ENCODE results near the gene RARB. TPM values are rescaled to one million over a fixed set of nuclear protein-coding genes. Genes with fewer than 3 reads are reported as not detected.

The RARB gene
- total and polyA plus RNA-seq, 2 donors (not counting 3 experiments of a cell fraction or from before 2014, with no cell fraction given): 15.3 to 23.4 TPM

DNA sequence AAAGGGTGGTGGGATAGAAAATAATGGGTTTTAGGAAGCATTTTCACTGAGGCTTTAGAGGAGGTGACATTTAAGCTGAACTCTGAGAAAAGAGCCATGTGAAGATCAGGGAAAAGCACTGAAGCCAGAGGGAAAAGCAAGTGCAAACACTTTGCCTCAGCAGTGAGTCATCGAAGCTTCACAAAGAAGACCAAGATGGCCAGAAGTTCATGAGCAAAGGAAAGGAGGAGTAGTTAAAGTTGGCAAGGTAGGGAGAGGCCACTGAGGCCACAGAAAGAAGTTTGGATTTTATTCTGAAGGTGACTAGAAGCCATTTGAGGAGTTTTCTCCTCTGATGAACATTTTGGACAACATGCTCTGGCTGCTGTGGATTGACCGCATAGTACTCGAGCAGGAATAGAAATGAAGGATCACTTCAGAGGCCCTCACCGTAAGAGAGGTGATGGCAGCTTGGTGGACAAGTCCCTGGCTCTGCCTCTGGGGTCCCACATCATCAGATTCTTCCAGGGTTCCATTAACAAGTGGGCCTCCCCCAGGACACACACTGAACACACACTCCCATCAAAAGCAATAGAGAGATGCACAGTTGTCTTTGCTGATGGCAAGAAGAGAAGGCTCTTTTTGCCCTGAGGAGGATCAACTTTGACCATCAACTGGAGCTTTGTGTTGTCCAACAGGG, 161.2 kb downstream of the RARB start:
- H3K27ac ChIP-seq (ENCODE audit: insufficient read depth, low read depth, low read length): no peak overlapping the region
- H3K79me2 ChIP-seq (ENCODE audit: control insufficient read depth, insufficient read depth, low read length): no peaks in the 10 kb centered on the region
- dilution Hi-C loops (cut with MboI; ENCODE audit: extremely low pct_ligation_motif_present, low sequenced_read_pairs): no loop called here

More for the DNA sequence above, 161.2 kb downstream of the RARB start:
- no peak for FAIRE-seq
- Histone ChIP-seq H3K4me3 (replicated peaks in 1 of 3; ENCODE audit: insufficient read depth in 1 of 3, low read depth in 1 of 3, low read length in 3 of 3) (no peak overlapping the region), H3K4me1 (ENCODE audit: control insufficient read depth, extremely low read depth, insufficient read depth, low read length) (peaks cover 7% of the 10 kb centered on the region), H3K36me3 (ENCODE audit: control insufficient read depth in 2 of 2, extremely low read depth in 1 of 2, insufficient read depth in 2 of 2, low read length in 2 of 2) (no peaks in the 10 kb centered on the region), H3K9ac (replicated peaks; ENCODE audit: extremely low read depth, insufficient read depth, low read length) (no peak overlapping the region), H3K27me3 (ENCODE audit: control insufficient read depth in 2 of 2, insufficient read depth in 2 of 2, low read length in 2 of 2) (no peaks in the 10 kb centered on the region), H3K9me3 (replicated peaks; ENCODE audit: control insufficient read depth, insufficient read depth, low read length) (no peaks in the 10 kb centered on the region), H2AFZ (ENCODE audit: low read depth, low read length) (no peak overlapping the region), H3K9me1 (replicated peaks; ENCODE audit: control insufficient read depth, extremely low read depth, insufficient read depth, low read length) (no peaks in the 10 kb centered on the region), H3K4me2 (ENCODE audit: insufficient read depth, low read length) (no peak overlapping the region), H4K20me1 (replicated peaks; ENCODE audit: control insufficient read depth, extremely low read depth, insufficient read depth, low read length) (no peaks in the 10 kb centered on the region)
- DNase-seq (ENCODE audit: low read depth, low spot score): no peak
- no peak for TF ChIP-seq JUN (IDR thresholded peaks at IDR 0.05; ENCODE audit: borderline replicate concordance, insufficient read depth, insufficient read length, low read depth)
- TF ChIP-seq, protein P1, sequence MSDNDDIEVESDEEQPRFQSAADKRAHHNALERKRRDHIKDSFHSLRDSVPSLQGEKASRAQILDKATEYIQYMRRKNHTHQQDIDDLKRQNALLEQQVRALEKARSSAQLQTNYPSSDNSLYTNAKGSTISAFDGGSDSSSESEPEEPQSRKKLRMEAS (IDR thresholded peaks at IDR 0.05; ENCODE audit: insufficient read depth, insufficient read length): no peak
- TF ChIP-seq EZH2 (IDR thresholded peaks at IDR 0.05; ENCODE audit: borderline replicate concordance, low read depth, low read length, severe bottlenecking): no peak
- no peak for TF ChIP-seq CTCF (IDR thresholded peaks at IDR 0.05; ENCODE audit: extremely low read depth in 1 of 2, insufficient read depth in 1 of 2, low read depth in 1 of 2, low read length in 2 of 2)
- no peak for TF ChIP-seq GATA2 (IDR thresholded peaks at IDR 0.05; ENCODE audit: insufficient read depth, insufficient read length, low read depth, low read length)
- no peak for TF ChIP-seq MYC (IDR thresholded peaks at IDR 0.05; ENCODE audit: low read depth, low read length)
- no peak for TF ChIP-seq POLR2A (IDR thresholded peaks at IDR 0.05; ENCODE audit: low read depth, low read length)
- no peak for TF ChIP-seq POLR2AphosphoS5 (IDR thresholded peaks at IDR 0.05; ENCODE audit: insufficient read depth, low read depth, low read length)
- no peak for TF ChIP-seq FOS (IDR thresholded peaks at IDR 0.05; ENCODE audit: borderline replicate concordance, insufficient read depth, low read length)
- intact Hi-C loops (cut with micrococcal nuclease): no loop called here
- ChIA-PET CTCF (no interaction called here), POLR2A (no interaction called here)
- no TSS peak for BruUV-seq (replicated peaks)
